ENCODE results near the gene CPXM1. TPM values are rescaled to one million over a fixed set of nuclear protein-coding genes. Genes with fewer than 3 reads are reported as not detected.

Gene CPXM1
- total and polyA plus RNA-seq, 2 donors (not counting 3 experiments of a cell fraction or from before 2014, with no cell fraction given): 18.9 to 20.3 TPM

- dilution Hi-C loops (cut with MboI; ENCODE audit: extremely low pct_ligation_motif_present, low sequenced_read_pairs): no loop called here
- Histone ChIP-seq H3K4me2 (ENCODE audit: insufficient read depth, low read length) (no peak overlapping the region), H3K36me3 (ENCODE audit: control insufficient read depth in 2 of 2, extremely low read depth in 1 of 2, insufficient read depth in 2 of 2, low read length in 2 of 2) (no peaks in the 10 kb centered on the region), H3K79me2 (ENCODE audit: control insufficient read depth, insufficient read depth, low read length) (no peaks in the 10 kb centered on the region), H3K9me1 (replicated peaks; ENCODE audit: control insufficient read depth, extremely low read depth, insufficient read depth, low read length) (no peaks in the 10 kb centered on the region), H4K20me1 (replicated peaks; ENCODE audit: control insufficient read depth, extremely low read depth, insufficient read depth, low read length) (no peaks in the 10 kb centered on the region), H3K9me3 (replicated peaks; ENCODE audit: control insufficient read depth, insufficient read depth, low read length) (no peaks in the 10 kb centered on the region), H3K27me3 (ENCODE audit: control insufficient read depth in 2 of 2, insufficient read depth in 2 of 2, low read length in 2 of 2) (peaks cover 40 to 63% of the 10 kb centered on the region in 2 experiments), H3K9ac (replicated peaks; ENCODE audit: extremely low read depth, insufficient read depth, low read length) (no peak overlapping the region), H2AFZ (ENCODE audit: low read depth, low read length) (no peak overlapping the region), H3K4me3 (replicated peaks in 1 of 3; ENCODE audit: insufficient read depth in 1 of 3, low read depth in 1 of 3, low read length in 3 of 3) (no peak overlapping the region), H3K4me1 (ENCODE audit: control insufficient read depth, extremely low read depth, insufficient read depth, low read length) (no peaks in the 10 kb centered on the region), H3K27ac (ENCODE audit: insufficient read depth, low read depth, low read length) (no peak overlapping the region)
- DNase-seq (ENCODE audit: low read depth, low spot score) (no peak), FAIRE-seq (no peak)
- ChIA-PET POLR2A (no interaction called here), CTCF (no interaction called here)
- TF ChIP-seq CTCF (IDR thresholded peaks at IDR 0.05; ENCODE audit: extremely low read depth in 1 of 2, insufficient read depth in 1 of 2, low read depth in 1 of 2, low read length in 2 of 2) (no peak), FOS (IDR thresholded peaks at IDR 0.05; ENCODE audit: borderline replicate concordance, insufficient read depth, low read length) (no peak), MAX (IDR thresholded peaks at IDR 0.05; ENCODE audit: insufficient read depth, insufficient read length) (no peak), EZH2 (IDR thresholded peaks at IDR 0.05; ENCODE audit: borderline replicate concordance, low read depth, low read length, severe bottlenecking) (no peak), GATA2 (IDR thresholded peaks at IDR 0.05; ENCODE audit: insufficient read depth, insufficient read length, low read depth, low read length) (no peak), POLR2A (IDR thresholded peaks at IDR 0.05; ENCODE audit: low read depth, low read length) (no peak), POLR2AphosphoS5 (IDR thresholded peaks at IDR 0.05; ENCODE audit: insufficient read depth, low read depth, low read length) (no peak), JUN (IDR thresholded peaks at IDR 0.05; ENCODE audit: borderline replicate concordance, insufficient read depth, insufficient read length, low read depth) (no peak), MYC (IDR thresholded peaks at IDR 0.05; ENCODE audit: low read depth, low read length) (no peak)
- intact Hi-C loops (cut with micrococcal nuclease): no loop called here
- BruUV-seq (replicated peaks): no TSS peak
Measured at GRCh38 chr20:2807019-2807418, 6.6 kb upstream of the CPXM1 start.

Measured in endothelial cell of umbilical vein (primary cell).